ENCODE measurements around the gene EPB41L4A.
A peak's percentile ranks its signal among the peaks of the same experiment; 100 is the strongest.

Gene EPB41L4A

GRCh38 chr5:112143690-112144089, 275.4 kb downstream of the EPB41L4A start:
- no peak for DNase-seq

GRCh38 chr5:112142769-112143270, 276.3 kb downstream of the EPB41L4A start:
- DNase-seq, result peak; percentile 53

- no peak for DNase-seq
Observed at GRCh38 chr5:112141582-112141981, 277.5 kb downstream of the EPB41L4A start.

- DNase-seq, result no peak
Observed at GRCh38 chr5:112138526-112138925, 280.6 kb downstream of the EPB41L4A start.

GRCh38 chr5:112136773-112137172, 282.3 kb downstream of the EPB41L4A start:
- DNase-seq, result no peak

- no peak for DNase-seq
Observed at GRCh38 chr5:112127861-112128260, 291.2 kb downstream of the EPB41L4A start.

- DNase-seq, result no peak
Observed at GRCh38 chr5:112126982-112127381, 292.1 kb downstream of the EPB41L4A start.

- no peak for DNase-seq
Observed at GRCh38 chr5:112125903-112126302, 293.2 kb downstream of the EPB41L4A start.

GRCh38 chr5:112124788-112125187, 294.3 kb downstream of the EPB41L4A start:
- DNase-seq, result no peak

GRCh38 chr5:112123086-112123485, 296.0 kb downstream of the EPB41L4A start:
- DNase-seq, result no peak

GRCh38 chr5:112122353-112122752, 296.7 kb downstream of the EPB41L4A start:
- no peak for DNase-seq

GRCh38 chr5:112121258-112121657, 297.8 kb downstream of the EPB41L4A start:
- DNase-seq, result no peak

GRCh38 chr5:112119969-112120368, 299.1 kb downstream of the EPB41L4A start:
- DNase-seq, result no peak

GRCh38 chr5:112119508-112119907, 299.6 kb downstream of the EPB41L4A start:
- DNase-seq, result no peak

- DNase-seq, result no peak
Observed at GRCh38 chr5:112117551-112117950, 301.5 kb downstream of the EPB41L4A start.

- no peak for DNase-seq
Observed at GRCh38 chr5:112116371-112116770, 302.7 kb downstream of the EPB41L4A start.

- DNase-seq, result no peak
Observed at GRCh38 chr5:112113565-112113964, 305.5 kb downstream of the EPB41L4A start.

All from RPMI8226 (cell line).